ENCODE measurements around the gene FGFBP3. TPM values are rescaled to one million over a fixed set of nuclear protein-coding genes. Genes with fewer than 3 reads are reported as not detected.

Gene FGFBP3
- total and polyA plus RNA-seq, 2 of the 4 experiments (the other 2 are of a cell fraction) = under 0.01 to 0.36 TPM

DNA sequence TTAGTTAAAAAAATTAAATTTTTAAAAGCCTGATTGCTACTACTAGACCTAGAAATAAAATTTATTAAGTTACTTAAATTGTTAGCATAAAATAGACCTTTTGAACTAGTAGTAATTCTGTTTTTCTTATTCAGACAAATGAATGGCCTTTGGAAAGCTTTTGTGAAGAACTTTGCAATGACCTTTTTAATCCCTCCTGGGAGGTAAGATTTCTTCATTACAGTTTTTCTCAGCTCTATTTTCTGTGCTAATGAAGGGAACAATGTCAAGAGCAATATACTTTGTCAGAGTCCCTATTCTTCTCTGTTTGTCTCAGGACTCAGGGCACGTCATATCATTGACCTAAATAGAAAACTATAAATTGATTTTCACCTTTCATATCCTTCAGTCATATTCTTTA is 47.8 kb upstream of the FGFBP3 start:
- Histone ChIP-seq H3K56ac (ENCODE audit: extremely low read depth, insufficient read depth, low read length) (no peak overlapping the region), H3K9me3 (ENCODE audit: control insufficient read depth, insufficient read depth, low read length) (no peaks in the 10 kb centered on the region), H3K18ac (ENCODE audit: low read depth, low read length) (no peak overlapping the region), H2BK20ac (ENCODE audit: low read depth, low read length) (no peak overlapping the region), H3K4me1 (ENCODE audit: control insufficient read depth, insufficient read depth, low read length) (no peaks in the 10 kb centered on the region), H3K23ac (ENCODE audit: low read depth, low read length) (no peak overlapping the region), H3K4me2 (ENCODE audit: low read depth, low read length) (no peak overlapping the region), H3K9ac (ENCODE audit: low read depth, low read length) (no peak overlapping the region), H2BK5ac (ENCODE audit: low read depth, low read length, poor library complexity, severe bottlenecking) (no peak overlapping the region), H3K14ac (replicated peaks; ENCODE audit: low read depth, low read length) (no peak overlapping the region), H2AK5ac (ENCODE audit: low read depth, low read length) (no peak overlapping the region), H2BK15ac (ENCODE audit: low read depth, low read length) (no peak overlapping the region), H3K79me1 (ENCODE audit: low read depth in 1 of 2, low read length in 2 of 2) (peaks cover 15 to 16% of the 10 kb centered on the region in 2 experiments; a peak in 3 of 4 replicates), H4K8ac (ENCODE audit: low read depth in 2 of 2, low read length in 2 of 2) (no peak overlapping the region), H3K36me3 (ENCODE audit: control insufficient read depth, insufficient read depth, low read length) (peaks cover 27% of the 10 kb centered on the region), H2AFZ (replicated peaks; ENCODE audit: low read length, poor library complexity) (no peak overlapping the region), H4K5ac (ENCODE audit: low read depth, low read length) (no peak overlapping the region), H3K4ac (ENCODE audit: low read depth, low read length) (no peak overlapping the region), H3K27ac (ENCODE audit: insufficient read depth, low read length) (no peak overlapping the region), H2AK9ac (replicated peaks; ENCODE audit: low read depth, low read length, poor library complexity) (no peak overlapping the region), H2BK120ac (ENCODE audit: low read depth, low read length) (no peak overlapping the region), H3K4me3 (ENCODE audit: insufficient read depth, low read depth, low read length) (no peak overlapping the region), H4K91ac (ENCODE audit: insufficient read depth, low read depth, low read length) (no peak overlapping the region), H3K27me3 (ENCODE audit: control insufficient read depth, insufficient read depth, low read length) (no peaks in the 10 kb centered on the region), H4K20me1 (ENCODE audit: insufficient read depth, low read length) (no peaks in the 10 kb centered on the region), H3K9me1 (ENCODE audit: insufficient read depth, low read length) (no peaks in the 10 kb centered on the region)
- in situ Hi-C loops (cut with MboI; ENCODE audit: low sequenced_read_pairs) = no loop called here
- ChIA-PET POLR2A (ENCODE audit: unreplicated experiment) (no interaction called here), CTCF (no interaction called here)
- no CpG with 5 or more reads among the region's 1 CpG for WGBS, 2 experiments (ENCODE audit: extremely low coverage in 2 of 2, insufficient read length in 1 of 2)
- BruUV-seq (replicated peaks) = no TSS peak
- intact Hi-C loops (cut with micrococcal nuclease) = no loop called here
- ATAC-seq (ENCODE audit: low read depth) = no peak
- dilution Hi-C loops (cut with HindIII; ENCODE audit: low sequenced_read_pairs, unreplicated experiment) = no loop called here
- DNase-seq = no peak
- no peak for TF ChIP-seq MAFK (IDR thresholded peaks at IDR 0.05; ENCODE audit: low read depth, low read length)
- no peak for TF ChIP-seq NFE2L2 (IDR thresholded peaks at IDR 0.05; ENCODE audit: low read depth, low read length)
- no peak for TF ChIP-seq MAZ (IDR thresholded peaks at IDR 0.05; ENCODE audit: borderline replicate concordance, low read depth, low read length)
- no peak for TF ChIP-seq RAD21 (IDR thresholded peaks at IDR 0.05; ENCODE audit: low read length)
- TF ChIP-seq, protein P1, sequence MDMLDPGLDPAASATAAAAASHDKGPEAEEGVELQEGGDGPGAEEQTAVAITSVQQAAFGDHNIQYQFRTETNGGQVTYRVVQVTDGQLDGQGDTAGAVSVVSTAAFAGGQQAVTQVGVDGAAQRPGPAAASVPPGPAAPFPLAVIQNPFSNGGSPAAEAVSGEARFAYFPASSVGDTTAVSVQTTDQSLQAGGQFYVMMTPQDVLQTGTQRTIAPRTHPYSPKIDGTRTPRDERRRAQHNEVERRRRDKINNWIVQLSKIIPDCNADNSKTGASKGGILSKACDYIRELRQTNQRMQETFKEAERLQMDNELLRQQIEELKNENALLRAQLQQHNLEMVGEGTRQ (IDR thresholded peaks at IDR 0.05; ENCODE audit: low read depth, low read length) = no peak
- TF ChIP-seq, protein P2, sequence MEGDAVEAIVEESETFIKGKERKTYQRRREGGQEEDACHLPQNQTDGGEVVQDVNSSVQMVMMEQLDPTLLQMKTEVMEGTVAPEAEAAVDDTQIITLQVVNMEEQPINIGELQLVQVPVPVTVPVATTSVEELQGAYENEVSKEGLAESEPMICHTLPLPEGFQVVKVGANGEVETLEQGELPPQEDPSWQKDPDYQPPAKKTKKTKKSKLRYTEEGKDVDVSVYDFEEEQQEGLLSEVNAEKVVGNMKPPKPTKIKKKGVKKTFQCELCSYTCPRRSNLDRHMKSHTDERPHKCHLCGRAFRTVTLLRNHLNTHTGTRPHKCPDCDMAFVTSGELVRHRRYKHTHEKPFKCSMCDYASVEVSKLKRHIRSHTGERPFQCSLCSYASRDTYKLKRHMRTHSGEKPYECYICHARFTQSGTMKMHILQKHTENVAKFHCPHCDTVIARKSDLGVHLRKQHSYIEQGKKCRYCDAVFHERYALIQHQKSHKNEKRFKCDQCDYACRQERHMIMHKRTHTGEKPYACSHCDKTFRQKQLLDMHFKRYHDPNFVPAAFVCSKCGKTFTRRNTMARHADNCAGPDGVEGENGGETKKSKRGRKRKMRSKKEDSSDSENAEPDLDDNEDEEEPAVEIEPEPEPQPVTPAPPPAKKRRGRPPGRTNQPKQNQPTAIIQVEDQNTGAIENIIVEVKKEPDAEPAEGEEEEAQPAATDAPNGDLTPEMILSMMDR (conservative IDR thresholded peaks at IDR 0.05; ENCODE audit: low read depth, low read length) = no peak
- no peak for TF ChIP-seq CHD1 (IDR thresholded peaks at IDR 0.05; ENCODE audit: low read depth, low read length)
- no peak for TF ChIP-seq CEBPB (IDR thresholded peaks at IDR 0.05; ENCODE audit: low read depth, low read length)
- no peak for TF ChIP-seq FOS (IDR thresholded peaks at IDR 0.05; ENCODE audit: low read depth, low read length)
- no peak for TF ChIP-seq POLR2A (IDR thresholded peaks at IDR 0.05; ENCODE audit: low read depth, low read length)
- TF ChIP-seq, protein P3, sequence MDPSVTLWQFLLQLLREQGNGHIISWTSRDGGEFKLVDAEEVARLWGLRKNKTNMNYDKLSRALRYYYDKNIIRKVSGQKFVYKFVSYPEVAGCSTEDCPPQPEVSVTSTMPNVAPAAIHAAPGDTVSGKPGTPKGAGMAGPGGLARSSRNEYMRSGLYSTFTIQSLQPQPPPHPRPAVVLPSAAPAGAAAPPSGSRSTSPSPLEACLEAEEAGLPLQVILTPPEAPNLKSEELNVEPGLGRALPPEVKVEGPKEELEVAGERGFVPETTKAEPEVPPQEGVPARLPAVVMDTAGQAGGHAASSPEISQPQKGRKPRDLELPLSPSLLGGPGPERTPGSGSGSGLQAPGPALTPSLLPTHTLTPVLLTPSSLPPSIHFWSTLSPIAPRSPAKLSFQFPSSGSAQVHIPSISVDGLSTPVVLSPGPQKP (IDR thresholded peaks at IDR 0.05; ENCODE audit: borderline replicate concordance, low read depth, low read length) = no peak

Data from IMR-90 (cell line).